Middle frontal gyrus (tissue), 1 donor: ENCODE measurements around the gene MEI1.
"Not testable (repeated sequence)": the region's sequence is repeated elsewhere in the genome, so short reads cannot be mapped to it uniquely, and the experiment has no call there.

ENCODE experiments used
- DNase-seq: peaks from one replicate; pipeline ENCODE4 v3.0.0-alpha.2; 2015; ENCODE audit warnings: low spot score; ENCODE audit errors: extremely low spot score

MEI1 gene, protein sequence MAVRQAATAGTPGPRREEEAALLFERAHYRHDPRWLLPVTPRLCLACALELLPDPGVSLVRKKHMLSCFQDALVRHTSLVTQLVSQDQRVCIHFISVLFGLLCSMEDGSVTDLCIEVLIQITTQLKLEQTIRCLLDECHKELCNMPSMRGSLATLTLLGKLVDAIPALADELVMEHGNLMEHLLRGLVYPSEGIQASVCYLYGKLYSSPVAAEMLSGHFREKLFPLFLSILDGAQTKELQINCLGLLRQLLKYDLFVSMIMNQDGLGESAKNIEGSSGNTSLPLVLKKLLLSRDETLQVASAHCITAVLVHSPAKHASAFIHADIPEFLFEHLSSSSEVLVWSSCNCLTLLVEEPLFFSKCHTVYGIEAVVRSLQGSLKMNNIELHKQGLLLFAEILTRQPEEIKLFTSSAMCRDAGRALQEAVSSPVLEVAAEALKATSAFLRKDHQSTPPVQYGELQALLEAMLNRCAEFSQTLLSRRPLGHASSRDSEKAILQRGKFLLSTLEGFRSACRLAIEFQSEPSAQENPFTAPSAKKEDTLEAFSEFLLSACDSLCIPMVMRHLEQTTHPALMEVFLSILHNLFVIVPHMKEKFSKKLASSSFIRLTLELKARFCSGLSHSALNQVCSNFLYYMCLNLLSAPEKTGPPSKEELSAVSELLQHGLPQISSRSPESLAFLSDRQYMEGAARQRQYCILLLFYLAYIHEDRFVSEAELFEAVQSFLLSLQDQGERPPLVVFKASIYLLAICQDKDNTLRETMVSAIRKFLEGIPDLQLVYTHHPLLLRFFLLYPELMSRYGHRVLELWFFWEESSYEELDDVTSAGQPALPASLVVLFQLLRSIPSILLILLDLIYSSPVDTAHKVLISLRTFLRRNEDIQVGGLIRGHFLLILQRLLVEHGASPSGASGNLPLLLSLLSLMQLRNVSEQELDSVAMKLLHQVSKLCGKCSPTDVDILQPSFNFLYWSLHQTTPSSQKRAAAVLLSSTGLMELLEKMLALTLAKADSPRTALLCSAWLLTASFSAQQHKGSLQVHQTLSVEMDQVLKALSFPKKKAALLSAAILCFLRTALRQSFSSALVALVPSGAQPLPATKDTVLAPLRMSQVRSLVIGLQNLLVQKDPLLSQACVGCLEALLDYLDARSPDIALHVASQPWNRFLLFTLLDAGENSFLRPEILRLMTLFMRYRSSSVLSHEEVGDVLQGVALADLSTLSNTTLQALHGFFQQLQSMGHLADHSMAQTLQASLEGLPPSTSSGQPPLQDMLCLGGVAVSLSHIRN

GRCh38 chr22:41699264-41700107 lies at the start of gene MEI1:
MEI1 (plus strand) TSS chr22:41699503; CDS start chr22:41699539, 36 bp downstream.
- peak; percentile 82 for DNase-seq

GRCh38 chr22:41650229-41650628 lies 49.1 kb upstream of the MEI1 start:
- no peak for DNase-seq

DNA sequence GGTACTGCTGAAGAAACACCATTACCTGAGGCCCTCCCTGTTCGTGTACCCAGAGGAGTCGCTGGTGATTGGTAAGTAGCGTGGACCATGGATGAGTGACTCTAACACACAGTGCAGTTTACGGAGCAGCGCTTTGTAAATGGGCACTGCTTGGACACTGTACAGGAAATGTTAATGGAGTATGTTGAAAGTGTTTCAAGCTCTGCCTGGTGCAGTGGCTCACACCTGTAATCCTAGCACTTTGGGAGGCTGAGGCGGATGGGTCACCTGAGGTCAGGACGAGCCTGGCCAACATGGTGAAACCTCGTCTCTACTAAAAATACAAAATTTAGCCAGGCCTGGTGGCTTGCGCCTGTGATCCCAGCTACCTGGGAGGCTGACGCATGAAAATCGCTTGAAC lies 48.5 kb upstream of the MEI1 start:
- DNase-seq = no peak

GRCh38 chr22:41654322-41654721 lies 45.0 kb upstream of the MEI1 start:
- DNase-seq = no peak

DNA sequence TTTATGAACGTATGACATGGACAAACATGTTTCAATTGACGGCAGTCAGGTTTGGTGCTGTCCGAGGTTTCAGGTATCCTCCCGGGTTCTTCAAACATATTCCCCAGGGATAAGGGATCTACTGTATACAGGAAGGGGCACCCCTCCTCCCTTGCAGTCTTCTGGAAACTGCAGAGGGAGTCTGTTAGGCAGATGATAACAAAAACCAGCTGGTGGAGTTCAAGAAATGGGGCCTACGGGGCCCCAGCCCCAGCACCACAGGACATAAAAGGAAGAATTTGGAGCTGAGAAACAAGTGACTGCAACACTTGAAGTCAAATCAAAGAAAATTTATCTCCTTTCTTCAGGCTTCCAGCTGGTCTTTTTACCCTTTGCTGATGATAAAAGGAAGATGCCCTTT lies 42.7 kb upstream of the MEI1 start:
- DNase-seq = no peak

DNA sequence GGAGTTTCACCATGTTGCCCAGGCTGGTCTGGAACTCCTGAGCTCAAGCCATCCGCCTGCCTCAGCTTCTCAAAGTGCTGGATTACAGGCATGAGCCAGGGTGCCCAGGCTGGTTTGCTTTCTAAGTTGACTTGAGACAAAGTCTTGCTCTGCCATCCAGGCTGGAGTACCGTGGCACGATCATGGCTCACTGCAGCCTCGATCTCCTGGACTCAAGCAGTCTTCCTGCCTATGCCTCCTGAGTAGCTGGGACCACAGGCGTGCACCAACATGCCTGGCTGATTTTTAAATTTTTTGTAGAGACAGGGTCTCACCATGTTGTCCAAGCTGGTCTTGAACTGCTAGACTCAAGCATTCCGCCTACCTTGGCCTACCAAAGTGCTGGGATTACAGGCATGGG lies 41.6 kb upstream of the MEI1 start:
- no peak for DNase-seq

DNA sequence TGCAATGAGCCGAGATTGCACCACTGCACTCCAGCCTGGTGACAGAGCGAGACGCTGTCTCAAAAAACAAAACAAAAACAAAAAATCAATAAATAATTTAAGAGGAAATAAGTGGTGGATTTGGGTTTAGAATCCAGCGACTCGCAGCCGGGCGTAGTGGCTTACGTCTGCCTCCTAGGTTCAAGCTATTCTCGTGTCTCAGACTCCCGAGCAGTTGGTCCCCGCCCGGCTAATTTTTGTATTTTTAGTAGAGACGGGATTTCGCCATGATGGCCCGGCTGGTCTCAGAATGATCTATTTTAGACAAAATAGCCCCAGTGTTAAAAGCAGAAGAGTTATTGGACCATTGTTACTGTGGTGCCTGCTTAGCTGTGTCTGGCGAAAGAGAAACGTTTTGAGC lies 40.4 kb upstream of the MEI1 start:
- DNase-seq = no peak

- DNase-seq = no peak
Measured at GRCh38 chr22:41659941-41660340, 39.4 kb upstream of the MEI1 start.

DNA sequence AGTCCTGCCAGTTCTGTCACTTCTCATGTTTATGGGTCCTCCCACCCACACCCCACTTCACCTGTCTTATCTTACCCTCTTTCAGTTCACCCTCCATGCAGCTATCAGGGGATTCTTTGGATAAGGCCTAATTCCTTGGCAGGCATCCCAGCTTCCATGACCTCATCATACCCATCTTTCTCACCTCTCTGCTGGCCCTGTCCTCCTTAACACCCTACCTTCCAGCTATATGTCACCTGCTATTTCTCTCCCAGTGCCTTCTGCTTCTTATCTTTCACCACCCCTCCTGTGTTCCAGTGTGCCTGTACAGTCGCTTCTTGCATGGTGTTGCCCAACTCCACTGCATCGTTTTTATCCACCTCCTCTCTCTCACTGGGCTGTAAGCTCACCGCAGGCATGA lies 38.9 kb upstream of the MEI1 start:
- no peak for DNase-seq

GRCh38 chr22:41661088-41661487 lies 38.2 kb upstream of the MEI1 start:
- DNase-seq = no peak

DNA sequence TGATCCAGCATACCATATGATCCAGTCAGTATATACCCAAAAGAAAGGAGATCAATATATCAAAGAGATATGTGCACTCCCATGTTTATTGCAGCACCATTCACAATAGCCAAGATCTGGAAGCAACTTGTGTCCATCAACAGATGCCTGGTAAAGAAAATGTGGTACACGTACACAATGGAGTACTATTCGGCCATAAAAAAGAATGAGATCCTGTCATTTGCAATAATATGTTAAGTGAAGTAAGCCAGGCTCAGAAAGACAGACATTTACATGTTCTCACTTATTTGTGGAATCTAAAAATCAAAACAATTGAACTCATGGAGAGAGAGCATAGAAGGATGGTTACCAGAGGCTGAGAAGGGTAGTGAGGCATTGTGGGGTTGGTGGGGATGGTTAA lies 37.6 kb upstream of the MEI1 start:
- DNase-seq = no peak

DNA sequence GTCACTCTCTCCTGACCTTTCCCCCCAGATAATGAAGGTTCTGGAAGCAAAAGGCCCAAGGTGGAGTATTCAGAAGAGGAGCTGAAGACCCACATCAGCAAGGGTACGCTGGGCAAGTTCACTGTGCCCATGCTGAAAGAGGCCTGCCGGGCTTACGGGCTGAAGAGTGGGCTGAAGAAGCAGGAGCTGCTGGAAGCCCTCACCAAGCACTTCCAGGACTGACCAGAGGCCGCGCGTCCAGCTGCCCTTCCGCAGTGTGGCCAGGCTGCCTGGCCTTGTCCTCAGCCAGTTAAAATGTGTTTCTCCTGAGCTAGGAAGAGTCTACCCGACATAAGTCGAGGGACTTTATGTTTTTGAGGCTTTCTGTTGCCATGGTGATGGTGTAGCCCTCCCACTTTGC lies 35.7 kb upstream of the MEI1 start:
- not testable (repeated sequence) for DNase-seq

DNA sequence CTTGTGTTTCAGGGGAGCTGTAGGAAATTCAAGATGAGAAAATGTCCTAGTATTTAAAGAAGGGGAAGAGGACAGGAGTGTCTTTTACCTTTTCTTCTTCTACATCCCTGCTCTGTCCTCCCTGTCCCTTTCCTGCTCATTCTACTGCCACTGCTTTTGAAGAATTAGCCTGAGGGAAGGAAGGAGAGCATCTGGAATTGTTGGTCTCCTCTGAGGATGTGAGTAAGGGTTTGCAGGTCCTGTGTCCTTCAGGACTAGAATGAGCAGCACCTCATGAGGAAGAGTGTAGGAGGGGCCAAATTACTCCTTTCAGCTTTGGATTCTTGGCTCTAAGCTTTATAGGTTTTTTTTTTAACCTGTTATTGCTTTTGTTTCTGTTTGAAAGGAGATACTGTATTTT lies 34.8 kb upstream of the MEI1 start:
- no peak for DNase-seq

DNA sequence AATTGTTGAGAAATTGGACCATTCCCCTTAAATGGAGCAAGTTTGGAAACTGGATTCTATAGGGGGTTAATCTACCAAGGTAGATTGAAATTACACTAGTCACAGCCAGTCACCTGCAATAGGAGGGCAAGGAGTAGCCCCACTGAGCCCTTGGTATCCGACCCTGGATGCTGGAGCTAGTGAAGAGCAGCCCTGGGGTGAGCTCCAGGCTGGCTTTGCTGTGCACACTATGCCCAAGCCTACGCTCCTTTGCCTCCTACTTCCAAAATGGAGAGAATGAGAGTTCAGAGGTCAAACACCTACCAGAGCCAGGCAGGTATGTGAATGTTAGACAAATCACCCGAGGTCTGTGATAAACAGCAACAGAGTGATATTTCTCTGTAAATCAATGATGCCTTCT lies 34.4 kb upstream of the MEI1 start:
- DNase-seq = no peak

DNA sequence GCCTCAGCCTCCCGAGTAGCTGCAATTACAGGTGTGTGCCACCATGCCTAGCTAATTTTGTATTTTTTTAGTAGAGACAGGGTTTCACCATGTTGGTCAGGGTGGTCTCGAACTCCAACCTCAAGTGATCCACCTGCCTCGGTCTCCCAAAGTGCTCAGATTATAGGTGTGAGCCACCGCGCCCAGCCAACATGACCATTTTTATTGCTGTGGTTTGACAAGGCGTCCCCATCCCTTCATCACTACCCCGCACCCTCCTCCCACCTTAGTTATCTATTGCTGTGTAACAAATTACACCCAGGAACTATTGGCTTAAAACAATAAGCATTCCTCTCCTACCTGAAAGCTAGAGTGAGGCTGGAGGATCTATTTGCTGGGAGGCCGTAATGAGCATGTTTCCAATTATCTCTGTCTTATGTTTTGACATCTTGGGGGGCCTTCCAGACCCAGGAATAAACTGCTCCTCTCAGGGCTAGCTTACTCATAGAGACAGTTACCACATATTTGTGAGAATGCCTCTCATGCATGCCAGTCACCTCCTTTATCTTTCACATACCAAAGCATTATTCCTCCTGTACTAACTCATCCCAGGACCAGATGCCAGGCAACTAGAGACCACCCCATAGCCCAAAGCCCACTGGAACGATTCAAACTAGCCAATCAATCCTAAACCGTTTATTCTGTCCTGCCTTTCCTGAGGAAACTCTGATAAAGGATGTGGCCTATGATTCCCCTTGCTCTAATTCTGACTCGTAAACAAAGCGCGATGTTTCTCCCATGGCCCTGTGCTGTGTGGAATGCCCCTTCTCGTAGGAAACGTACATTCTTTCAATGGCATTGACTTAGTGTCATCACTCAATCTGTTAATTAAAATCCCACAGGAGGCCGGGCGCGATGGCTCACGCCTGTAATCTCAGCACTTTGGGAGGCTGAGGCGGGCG lies 30.1 kb upstream of the MEI1 start:
- DNase-seq = no peak

- DNase-seq = not testable (repeated sequence)
Measured at GRCh38 chr22:41672096-41672495, 27.2 kb upstream of the MEI1 start.

- no peak for DNase-seq
Measured at GRCh38 chr22:41672780-41673509, 26.4 kb upstream of the MEI1 start.

GRCh38 chr22:41674846-41675340 lies 24.4 kb upstream of the MEI1 start:
- no peak for DNase-seq

DNA sequence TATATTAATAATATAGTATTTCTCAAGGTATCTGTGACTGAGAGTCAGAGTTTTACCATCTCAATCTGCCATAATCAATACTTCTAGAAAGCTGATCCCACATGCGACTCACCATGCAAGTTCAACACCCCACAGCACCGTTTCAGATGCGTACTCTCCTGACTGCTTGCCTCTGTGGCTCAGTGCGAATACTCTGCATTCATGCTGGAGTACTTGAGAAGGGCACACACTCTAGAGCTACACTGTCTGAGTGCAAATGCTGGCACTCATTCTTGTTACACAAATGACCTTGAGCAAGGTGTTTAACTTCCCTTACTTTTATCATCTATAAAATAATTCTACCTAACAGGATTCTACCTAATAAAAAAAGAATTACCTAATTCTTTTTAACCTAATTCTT lies 23.2 kb upstream of the MEI1 start:
- DNase-seq = no peak
